H1 (cell line): ENCODE data around the gene STAU1. TPM values are rescaled to one million over a fixed set of nuclear protein-coding genes. Genes with fewer than 3 reads are reported as not detected.

ENCODE experiments used
- CTCF ChIA-PET: fragments of 300-600 bp; sonication (Branson Sonifier 250); formaldehyde crosslinking; loops from one replicate; lab custom pipeline; 2021; ENCODE audit not compliant: partially characterized antibody; lab: Charles Lee
- POLR2A ChIA-PET: fragments of 300-600 bp; sonication (Branson Sonifier 250); formaldehyde crosslinking; loops from one replicate; lab custom pipeline; 2021; ENCODE audit warnings: inconsistent platforms; ENCODE audit not compliant: partially characterized antibody; lab: Charles Lee
- DNase-seq, 2 experiments: peaks; one replicate each; pipeline versions ENCODE4 v3.0.0 to v3.0.0-alpha.2; 2010 to 2022; ENCODE audit warnings: low spot score in 2 of 2, low read depth in 1 of 2, mixed read lengths in 1 of 2
- FAIRE-seq: peaks from 2 replicates; lab custom pipeline; 2011; peaks lifted over from hg19 to GRCh38; lab: Jason Lieb, UNC
- H2AFZ ChIP-seq: 2 replicates; pipeline ENCODE4 v1.8.1; 2012; ENCODE audit warnings: low read length, inconsistent platforms
- H2AK5ac ChIP-seq: 2 replicates; pipeline ENCODE4 v1.6.1; 2013; ENCODE audit warnings: low read depth, low read length
- H2BK120ac ChIP-seq: replicated peaks from 2 replicates; pipeline ENCODE3; 2013; ENCODE audit warnings: low read depth, low read length, inconsistent platforms
- H2BK12ac ChIP-seq: 2 replicates; pipeline ENCODE4 v1.6.1; 2013; ENCODE audit warnings: low read depth, low read length
- H2BK15ac ChIP-seq: 2 replicates; pipeline ENCODE4 v1.6.1; 2013; ENCODE audit warnings: low read length
- H2BK20ac ChIP-seq: 2 replicates; pipeline ENCODE4 v1.6.1; 2013; ENCODE audit warnings: low read length
- H2BK5ac ChIP-seq: 2 replicates; pipeline ENCODE4 v1.6.1; 2013; ENCODE audit warnings: low read depth, low read length
- H3K14ac ChIP-seq: 2 replicates; pipeline ENCODE4 v1.6.1; 2013; ENCODE audit warnings: inconsistent platforms; ENCODE audit not compliant: insufficient read length
- H3K18ac ChIP-seq: 2 replicates; pipeline ENCODE4 v1.6.1; 2013; ENCODE audit warnings: low read length; ENCODE audit errors: extremely low read depth
- H3K23ac ChIP-seq: 2 replicates; pipeline ENCODE4 v1.6.1; 2013; ENCODE audit warnings: inconsistent platforms; ENCODE audit not compliant: insufficient read length
- H3K23me2 ChIP-seq: 2 replicates; pipeline ENCODE4 v1.6.1; 2013; ENCODE audit warnings: low read depth, low read length
- H3K27ac ChIP-seq: 2 replicates; pipeline ENCODE4 v1.6.1; 2011; ENCODE audit warnings: low read depth, low read length, inconsistent platforms
- H3K27me3 ChIP-seq, 4 experiments: replicated peaks in 1 of 4; 1 replicate in 1 of 4; 2 replicates in 3 of 4; pipeline versions ENCODE4 v1.6.1 to v1.8.1; 2011 to 2013; ENCODE audit warnings: low read length in 3 of 4, mild to moderate bottlenecking in 3 of 4, inconsistent platforms in 2 of 4, mixed read lengths in 2 of 4, moderate library complexity in 1 of 4; ENCODE audit not compliant: control insufficient read depth in 3 of 4, insufficient read depth in 3 of 4; ENCODE audit errors: extremely low read depth in 1 of 4
- H3K36me3 ChIP-seq, 4 experiments: 2 replicates each; pipeline versions ENCODE4 v1.6.1 to v1.8.1; 2011 to 2013; ENCODE audit warnings: mild to moderate bottlenecking in 4 of 4, low read length in 3 of 4, moderate library complexity in 2 of 4, control low read depth in 1 of 4, inconsistent platforms in 1 of 4; ENCODE audit not compliant: insufficient read depth in 4 of 4, control insufficient read depth in 2 of 4
- H3K4ac ChIP-seq: replicated peaks from 2 replicates; pipeline ENCODE3; 2013; ENCODE audit warnings: low read length, low read depth, mixed read lengths, inconsistent platforms; ENCODE audit not compliant: insufficient read length
- H3K4me1 ChIP-seq, 4 experiments: replicated peaks in 1 of 4; 1 replicate in 1 of 4; 2 replicates in 3 of 4; pipeline versions ENCODE4 v1.6.1 to v1.8.1; 2011 to 2013; ENCODE audit warnings: low read length in 3 of 4, inconsistent platforms in 2 of 4, mixed read lengths in 1 of 4; ENCODE audit not compliant: insufficient read depth in 4 of 4, control insufficient read depth in 3 of 4
- H3K4me2 ChIP-seq, 2 experiments: 2 replicates each; pipeline versions ENCODE4 v1.6.1 to v1.8.1; 2011 to 2013; ENCODE audit warnings: low read depth in 2 of 2, low read length in 2 of 2, control low read depth in 1 of 2, inconsistent platforms in 1 of 2, mild to moderate bottlenecking in 1 of 2; ENCODE audit not compliant: insufficient read depth in 1 of 2
- H3K4me3 ChIP-seq, 4 experiments: fragments of 200-600, 300-600 bp in 1 of 4; sonication (generic), shearing (Covaris generic), sonication (Bioruptor Twin) in 1 of 4; 2 replicates each; pipeline versions ENCODE4 v1.5.1 to v1.8.1; 2011 to 2016; ENCODE audit warnings: low read length in 4 of 4, low read depth in 3 of 4, control low read depth in 2 of 4, inconsistent platforms in 2 of 4, mild to moderate bottlenecking in 2 of 4, mixed read lengths in 1 of 4, moderate library complexity in 1 of 4; ENCODE audit not compliant: insufficient read depth in 2 of 4; ENCODE audit errors: extremely low read depth in 1 of 4
- H3K56ac ChIP-seq: replicated peaks from 2 replicates; pipeline ENCODE3; 2013; ENCODE audit warnings: low read depth, mild to moderate bottlenecking, mixed read lengths, low read length, inconsistent platforms; ENCODE audit not compliant: insufficient read length
- H3K79me1 ChIP-seq: 2 replicates; pipeline ENCODE4 v1.6.1; 2013; ENCODE audit warnings: low read depth, low read length, control low read depth
- H3K79me2 ChIP-seq, 2 experiments: 2 replicates each; pipeline versions ENCODE4 v1.6.1 to v1.8.1; 2012 to 2013; ENCODE audit warnings: low read length in 2 of 2, mild to moderate bottlenecking in 2 of 2, inconsistent platforms in 1 of 2; ENCODE audit not compliant: insufficient read depth in 2 of 2, control insufficient read depth in 1 of 2
- H3K9ac ChIP-seq, 4 experiments: replicated peaks in 1 of 4; 1 replicate in 1 of 4; 2 replicates in 3 of 4; pipeline versions ENCODE4 v1.6.1 to v1.8.1; 2011 to 2013; ENCODE audit warnings: low read depth in 3 of 4, low read length in 3 of 4, control low read depth in 2 of 4, mild to moderate bottlenecking in 2 of 4, moderate library complexity in 2 of 4, inconsistent platforms in 1 of 4; ENCODE audit errors: extremely low read depth in 1 of 4
- H3K9me3 ChIP-seq, 2 experiments: 2 replicates each; pipeline versions ENCODE4 v1.6.1 to v1.8.1; 2012 to 2013; ENCODE audit warnings: mild to moderate bottlenecking in 2 of 2, moderate library complexity in 2 of 2, control low read depth in 1 of 2, inconsistent platforms in 1 of 2, low read depth in 1 of 2, low read length in 1 of 2, mixed read lengths in 1 of 2; ENCODE audit not compliant: insufficient read depth in 2 of 2
- H4K20me1 ChIP-seq, 2 experiments: replicated peaks in 1 of 2; 2 replicates each; pipeline versions ENCODE3 to v1.8.1; 2011 to 2013; ENCODE audit warnings: inconsistent platforms in 2 of 2, low read length in 2 of 2, mild to moderate bottlenecking in 1 of 2; ENCODE audit not compliant: insufficient read depth in 2 of 2, control insufficient read depth in 1 of 2
- H4K5ac ChIP-seq: 2 replicates; pipeline ENCODE4 v1.6.1; 2013; ENCODE audit warnings: low read length, low read depth, mixed read lengths, inconsistent platforms; ENCODE audit not compliant: insufficient read length
- H4K8ac ChIP-seq: 2 replicates; pipeline ENCODE4 v1.8.0; 2013; ENCODE audit warnings: mild to moderate bottlenecking, moderate library complexity, low read length, inconsistent platforms; ENCODE audit not compliant: insufficient read depth; ENCODE audit errors: extremely low read depth
- H4K91ac ChIP-seq: replicated peaks from 2 replicates; pipeline ENCODE3; 2013; ENCODE audit warnings: low read length, mixed read lengths, inconsistent platforms; ENCODE audit not compliant: insufficient read length
- BRCA1 ChIP-seq: IDR thresholded peaks from 2 replicates; pipeline ENCODE4 v1.6.1; 2012; ENCODE audit warnings: low read depth, low read length, improper control_type of control experiment
- CTCF ChIP-seq, 3 experiments: IDR thresholded peaks; 1 replicate in 2 of 3; 2 replicates in 1 of 3; pipeline versions ENCODE4 v1.5.1 to v1.6.1; 2011; ENCODE audit warnings: low read length in 3 of 3, mild to moderate bottlenecking in 3 of 3, inconsistent platforms in 2 of 3, low read depth in 1 of 3, moderate library complexity in 1 of 3; ENCODE audit not compliant: insufficient read depth in 1 of 3; ENCODE audit errors: control extremely low read depth in 1 of 3
- EP300 ChIP-seq, 2 experiments: IDR thresholded peaks; 1 replicate in 1 of 2; 2 replicates in 1 of 2; pipeline ENCODE4 v1.6.1; 2011 to 2012; ENCODE audit warnings: low read depth in 2 of 2, low read length in 2 of 2, mild to moderate bottlenecking in 2 of 2, borderline replicate concordance in 1 of 2, inconsistent platforms in 1 of 2, moderate library complexity in 1 of 2
- JUN ChIP-seq: IDR thresholded peaks from 2 replicates; pipeline ENCODE4 v1.6.1; 2011; ENCODE audit warnings: low read depth, mild to moderate bottlenecking, improper control_type of control experiment, low read length
- KDM1A ChIP-seq: fragments of 200-600, 300-600 bp; sonication (generic); IDR thresholded peaks from 2 replicates; pipeline ENCODE4 v1.7.1; 2016; ENCODE audit warnings: mild to moderate bottlenecking, low read length, borderline replicate concordance
- KDM4A ChIP-seq: IDR thresholded peaks from one replicate; pipeline ENCODE4 v1.7.1; 2012; ENCODE audit warnings: low read depth, mild to moderate bottlenecking, moderate library complexity, low read length, inconsistent platforms; ENCODE audit not compliant: severe bottlenecking
- POLR2A ChIP-seq, 2 experiments: IDR thresholded peaks; 1 replicate in 1 of 2; 2 replicates in 1 of 2; pipeline ENCODE4 v1.6.1; 2011; ENCODE audit warnings: low read depth in 2 of 2, low read length in 2 of 2, mild to moderate bottlenecking in 2 of 2; ENCODE audit errors: control extremely low read depth in 1 of 2
- POU5F1 ChIP-seq: IDR thresholded peaks from 2 replicates; pipeline ENCODE4 v1.6.1; 2011; ENCODE audit warnings: low read depth, mild to moderate bottlenecking, low read length, moderate library complexity
- RFX5 ChIP-seq: IDR thresholded peaks from 2 replicates; pipeline ENCODE4 v1.6.1; 2011; ENCODE audit warnings: low read depth, low read length, improper control_type of control experiment, borderline replicate concordance
- SAP30 ChIP-seq: fragments of 300-600 bp; sonication (generic); IDR thresholded peaks from 2 replicates; pipeline ENCODE4 v1.7.1; 2012; ENCODE audit warnings: low read length, moderate library complexity, mild to moderate bottlenecking, inconsistent platforms; ENCODE audit not compliant: insufficient read depth, insufficient replicate concordance
- SP1 ChIP-seq: IDR thresholded peaks from 2 replicates; pipeline ENCODE4 v1.6.1; 2011; ENCODE audit warnings: low read depth, low read length
- TEAD4 ChIP-seq: IDR thresholded peaks from 2 replicates; pipeline ENCODE4 v1.6.1; 2012; ENCODE audit warnings: low read depth, low read length, inconsistent platforms, mixed read lengths
- WGBS, 2 experiments: shearing (Covaris generic) in 1 of 2; methylation state at CpG; one replicate each; pipeline versions ENCODE4 v1.1.6 to v1.1.7; 2013 to 2015; ENCODE audit warnings: low lambda C conversion rate in 2 of 2, mixed read lengths in 2 of 2, inconsistent platforms in 1 of 2, low coverage in 1 of 2, missing lambda C conversion rate in 1 of 2; ENCODE audit not compliant: insufficient replicate concordance in 2 of 2, insufficient coverage in 1 of 2, insufficient read length in 1 of 2; ENCODE audit errors: extremely low coverage in 1 of 2, missing lambda C conversion rate in 1 of 2; 5-methylcytosine and 5-hydroxymethylcytosine counted together
- polyA plus RNA-seq, 7 experiments: library from polyadenylated mRNA; depleted of rRNA in 3 of 7; stranded (reverse) in 5 of 7; unstranded in 2 of 7; fragments of >200 nt in 5 of 7; fragments of 200-250 nt in 2 of 7; gene quantifications; 1 replicate in 5 of 7; 2 replicates in 1 of 7; 4 replicates in 1 of 7; pipeline versions ENCODE4 v1.2.1 to v1.2.3, GENCODE V29; 2011 to 2013; ENCODE audit warnings: missing spikeins in 2 of 7, mixed read lengths in 2 of 7
- total RNA-seq: library from RNA; stranded (reverse); fragmentation: NEBNext Ultra II Directional; extraction: Animal tissue kit (Norgen Biotek cat#: 25700); gene quantifications from 2 replicates; pipeline ENCODE4 v1.2.1, GENCODE V29; 2021

Gene STAU1
- total and polyA plus RNA-seq, 2 of the 8 experiments (the other 6 are each of a cell fraction or from before 2014, with no cell fraction given): 41.4 to 107 TPM

GRCh38 chr20:49169547-49169946 is 18.6 kb downstream of the STAU1 start:
- Histone ChIP-seq H2BK20ac (no peak overlapping the region), H3K4ac (no peak overlapping the region), H3K18ac (no peak overlapping the region), H3K23me2 (no peaks in the 10 kb centered on the region), H3K23ac (no peak overlapping the region), H3K9ac (no peak overlapping the region), H3K36me3 (peaks cover 0 to 20% (median 7%) of the 10 kb centered on the region in 4 experiments; a peak in 6 of 8 replicates), H3K9me3 (no peaks in the 10 kb centered on the region), H4K91ac (no peak overlapping the region), H3K79me2 (peaks cover 0 to 86% of the 10 kb centered on the region in 2 experiments; a peak in 3 of 4 replicates), H2BK120ac (no peak overlapping the region), H2BK15ac (no peak overlapping the region), H3K14ac (no peak overlapping the region), H3K4me3 (no peak overlapping the region), H2BK12ac (no peak overlapping the region), H3K79me1 (peaks cover 2% of the 10 kb centered on the region), H3K4me2 (no peak overlapping the region), H3K27me3 (no peaks in the 10 kb centered on the region), H3K4me1 (no peaks in the 10 kb centered on the region), H3K56ac (no peak overlapping the region), H4K20me1 (peaks cover 6% of the 10 kb centered on the region in 2 experiments), H3K27ac (no peak overlapping the region), H2BK5ac (no peak overlapping the region), H4K8ac (no peak overlapping the region), H4K5ac (no peak overlapping the region), H2AFZ (no peak overlapping the region), H2AK5ac (no peak overlapping the region)
- ChIA-PET CTCF (no interaction called here), POLR2A (no interaction called here)
- FAIRE-seq: no peak
- no peak for DNase-seq
- 93% methylated on average over 2 of the region's 2 CpGs; no CpG with 5 or more reads in 1 of the 2 experiments for WGBS, 2 experiments
- TF ChIP-seq KDM4A (no peak), BRCA1 (no peak), EP300 (IDR thresholded peaks at IDR 0.05; ENCODE audit: borderline replicate concordance in 1 of 2, low read depth in 2 of 2, low read length in 2 of 2) (no peak), SP1 (no peak), CTCF (IDR thresholded peaks at IDR 0.05; ENCODE audit: control extremely low read depth in 1 of 3, insufficient read depth in 1 of 3, low read depth in 1 of 3, low read length in 3 of 3) (no peak), POU5F1 (no peak), JUN (no peak), TEAD4 (no peak), SAP30 (no peak), RFX5 (no peak), POLR2A (IDR thresholded peaks at IDR 0.05; ENCODE audit: control extremely low read depth in 1 of 2, low read depth in 2 of 2, low read length in 2 of 2) (no peak), KDM1A (no peak)
